SJCRH30 (cell line): ENCODE measurements around the gene CFAP20. TPM values are rescaled to one million over a fixed set of nuclear protein-coding genes. Genes with fewer than 3 reads are reported as not detected.

ENCODE experiments used
- DNase-seq, 2 experiments: peaks; one replicate each; pipeline ENCODE4 v3.0.0-alpha.2; 2015 to 2020
- H3K27ac ChIP-seq: fragments of 250-450 bp; sonication (Bioruptor Pico); 2 replicates; pipeline ENCODE4 v1.5.1; 2020; ENCODE audit warnings: mild to moderate bottlenecking, moderate library complexity
- H3K27me3 ChIP-seq: fragments of 250-450 bp; sonication (Bioruptor Pico); 2 replicates; pipeline ENCODE4 v1.5.1; 2020; ENCODE audit warnings: mild to moderate bottlenecking, moderate library complexity
- H3K36me3 ChIP-seq: fragments of 250-450 bp; sonication (Bioruptor Pico); 2 replicates; pipeline ENCODE4 v1.5.1; 2020; ENCODE audit warnings: mild to moderate bottlenecking, moderate library complexity
- H3K4me1 ChIP-seq: fragments of 250-450 bp; sonication (Bioruptor Pico); 2 replicates; pipeline ENCODE4 v1.5.1; 2020; ENCODE audit warnings: mild to moderate bottlenecking, moderate library complexity
- H3K4me3 ChIP-seq: fragments of 250-450 bp; sonication (Bioruptor Pico); 2 replicates; pipeline ENCODE4 v1.5.1; 2020; ENCODE audit warnings: mild to moderate bottlenecking, moderate library complexity
- H3K9me3 ChIP-seq: fragments of 250-450 bp; sonication (Bioruptor Pico); replicated peaks from 2 replicates; pipeline ENCODE4 v1.5.1; 2020; ENCODE audit warnings: mild to moderate bottlenecking, moderate library complexity
- total RNA-seq: library from RNA; depleted of rRNA; stranded (reverse); fragments of >200 nt; shearing (Covaris generic); gene quantifications from 2 replicates; pipeline ENCODE4 v1.2.3, GENCODE V29; 2014

Gene CFAP20
- total RNA-seq, 1 experiment from 2014 or later = 119 TPM

GRCh38 chr16:58128711-58129096 lies 477 bp downstream of the CFAP20 start:
- peak overlapping the region; percentile 91 for H3K4me3 ChIP-seq
- no peaks in the 10 kb centered on the region for H3K9me3 ChIP-seq
- H3K27ac ChIP-seq = peak overlapping the region; percentile 83
- peaks cover 9% of the 10 kb centered on the region; the same call in 1 of the 2 replicates for H3K4me1 ChIP-seq
- H3K36me3 ChIP-seq = no peaks in the 10 kb centered on the region
- DNase-seq = peak; percentile 61 to 66
- H3K27me3 ChIP-seq = no peaks in the 10 kb centered on the region

DNA sequence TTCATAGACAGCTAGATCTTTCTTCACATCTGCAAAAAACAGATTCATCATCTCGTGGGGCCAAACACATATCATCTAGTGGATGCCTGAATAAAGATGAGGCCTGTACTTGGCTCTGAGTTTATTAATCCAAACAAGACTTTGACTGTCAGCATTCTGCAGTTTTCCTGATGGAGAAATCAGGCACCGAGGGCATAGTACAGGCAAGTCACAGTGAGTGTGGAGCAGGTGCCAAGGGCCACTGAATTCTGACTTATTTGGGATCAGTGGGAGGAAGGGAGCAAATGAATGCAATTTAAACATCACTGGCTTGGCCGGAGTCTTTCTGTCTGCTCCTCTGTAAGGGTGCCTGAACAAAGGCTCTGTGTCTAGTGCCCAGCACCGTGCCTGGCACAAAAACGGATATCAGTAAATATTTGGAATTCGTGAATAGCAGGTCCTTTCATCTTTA lies 975 bp downstream of the CFAP20 start:
- Histone ChIP-seq H3K9me3 (no peaks in the 10 kb centered on the region), H3K36me3 (no peaks in the 10 kb centered on the region), H3K4me1 (peaks cover 9% of the 10 kb centered on the region; the same call in 1 of the 2 replicates), H3K27ac (no peak overlapping the region), H3K27me3 (no peaks in the 10 kb centered on the region), H3K4me3 (peak overlapping the region; percentile 91)
- DNase-seq = peak in 1 of 2 experiments; percentile 26

- Histone ChIP-seq H3K36me3 (no peaks in the 10 kb centered on the region), H3K4me1 (peaks cover 9% of the 10 kb centered on the region; the same call in 1 of the 2 replicates), H3K27ac (no peak overlapping the region), H3K9me3 (no peaks in the 10 kb centered on the region), H3K27me3 (no peaks in the 10 kb centered on the region), H3K4me3 (peak overlapping the region; percentile 91)
- no peak for DNase-seq
Observed at GRCh38 chr16:58127634-58128033, 1.5 kb downstream of the CFAP20 start.

DNA sequence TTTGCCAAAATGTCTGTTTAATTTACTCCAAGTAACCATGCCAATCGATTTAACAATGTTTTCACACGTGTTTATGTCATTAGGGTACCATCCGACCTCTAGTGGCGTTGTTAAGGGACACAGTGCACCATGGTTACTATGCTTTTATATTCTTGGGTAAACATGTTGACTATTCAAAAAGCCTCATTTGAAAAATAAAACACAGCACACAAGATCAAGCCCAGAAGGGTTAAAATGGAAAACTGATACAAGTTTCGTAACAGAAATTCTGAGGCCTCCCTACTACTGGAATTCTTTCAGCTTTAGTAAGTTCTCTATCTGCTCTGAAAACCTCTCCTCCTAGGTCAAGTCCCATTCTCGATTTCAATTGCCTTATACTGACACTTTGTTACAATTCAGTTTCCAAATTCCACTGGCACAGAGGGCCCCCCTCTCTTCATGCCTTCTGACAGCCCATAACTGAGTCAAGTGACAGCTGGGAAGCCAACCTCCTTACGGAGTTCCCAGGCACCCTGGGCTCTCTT lies 2.1 kb downstream of the CFAP20 start:
- no peaks in the 10 kb centered on the region for H3K36me3 ChIP-seq
- H3K27ac ChIP-seq = no peak overlapping the region
- no peaks in the 10 kb centered on the region for H3K27me3 ChIP-seq
- H3K4me1 ChIP-seq = peaks cover 10% of the 10 kb centered on the region
- no peak for DNase-seq
- H3K9me3 ChIP-seq = no peaks in the 10 kb centered on the region
- 0 out of 2 replicates have a peak overlapping the region, but pooled peaks have one; percentile 91 for H3K4me3 ChIP-seq

DNA sequence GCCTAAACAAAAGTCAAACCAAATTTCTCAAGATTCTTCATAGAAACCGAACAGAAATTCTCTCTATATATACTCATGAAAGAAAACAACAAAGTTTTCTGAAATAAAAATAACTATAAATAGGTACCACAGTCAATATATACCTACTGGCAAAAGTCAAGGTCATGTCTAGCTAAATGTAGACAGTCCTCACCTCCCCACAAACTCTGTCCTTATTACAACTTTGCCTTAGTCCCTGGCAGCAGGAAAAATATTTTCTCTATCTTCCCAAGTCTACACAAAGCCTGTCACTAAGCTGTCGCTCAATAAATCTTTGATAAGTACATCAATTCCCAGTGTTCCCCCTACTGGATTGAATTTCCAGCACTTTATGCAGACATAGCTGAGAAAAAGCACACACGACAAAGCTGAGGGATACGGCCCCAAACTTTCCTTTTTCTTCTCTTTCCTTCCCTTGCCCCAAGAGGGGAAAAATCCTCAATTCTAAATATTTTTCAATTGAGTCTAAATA lies 2.7 kb downstream of the CFAP20 start:
- Histone ChIP-seq H3K27ac (no peak overlapping the region), H3K9me3 (no peaks in the 10 kb centered on the region), H3K4me1 (peaks cover 16% of the 10 kb centered on the region), H3K36me3 (no peaks in the 10 kb centered on the region), H3K4me3 (no peak overlapping the region), H3K27me3 (no peaks in the 10 kb centered on the region)
- no peak for DNase-seq

DNA sequence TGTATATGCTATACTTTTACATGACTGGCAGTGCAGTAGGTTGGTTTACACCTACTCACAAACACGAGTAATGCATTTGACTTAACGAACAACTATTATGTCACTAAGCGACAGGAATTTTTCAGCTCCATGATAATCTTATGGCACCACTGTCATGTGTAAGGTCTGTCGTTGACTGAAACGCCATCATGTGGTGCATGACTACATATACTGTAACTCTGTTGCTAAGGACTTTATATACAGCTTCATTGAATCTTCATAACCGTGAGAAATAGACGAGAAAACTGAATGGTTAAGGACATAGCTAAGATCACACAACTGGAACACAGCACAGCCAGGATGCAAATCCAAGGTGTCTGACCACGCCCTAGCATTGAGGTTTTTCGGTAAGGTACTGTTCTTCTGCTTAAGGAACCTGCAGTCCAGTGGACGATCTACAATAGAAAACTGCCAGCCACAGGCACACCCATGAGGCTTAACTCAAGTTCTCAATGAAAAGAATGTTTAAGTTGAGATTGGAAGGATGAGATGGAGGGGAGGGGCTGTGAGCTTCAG lies 3.3 kb downstream of the CFAP20 start:
- Histone ChIP-seq H3K4me1 (peaks cover 22% of the 10 kb centered on the region), H3K27me3 (no peaks in the 10 kb centered on the region), H3K4me3 (no peak overlapping the region), H3K36me3 (no peaks in the 10 kb centered on the region), H3K9me3 (no peaks in the 10 kb centered on the region), H3K27ac (no peak overlapping the region)
- DNase-seq = no peak

- Histone ChIP-seq H3K36me3 (no peaks in the 10 kb centered on the region), H3K9me3 (no peaks in the 10 kb centered on the region), H3K27ac (no peak overlapping the region), H3K4me3 (no peak overlapping the region), H3K4me1 (peaks cover 23% of the 10 kb centered on the region), H3K27me3 (no peaks in the 10 kb centered on the region)
- DNase-seq = no peak
Observed at GRCh38 chr16:58125041-58125440, 4.1 kb downstream of the CFAP20 start.

DNA sequence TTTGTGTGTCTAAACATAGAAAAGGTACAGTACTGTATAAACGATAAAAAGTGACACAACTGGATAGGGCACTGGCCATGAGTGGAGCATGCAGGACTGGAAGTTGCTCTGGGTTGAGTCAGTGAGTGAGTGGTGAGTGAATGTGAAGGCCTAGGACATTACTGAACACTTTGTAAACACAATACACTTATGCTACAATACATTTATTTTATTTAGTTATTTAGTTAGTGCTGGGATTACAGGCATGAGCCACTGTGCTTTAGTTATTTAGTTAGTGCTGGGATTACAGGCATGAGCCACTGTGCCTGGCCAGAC lies 4.6 kb downstream of the CFAP20 start:
- no peak overlapping the region for H3K27ac ChIP-seq
- no peaks in the 10 kb centered on the region for H3K27me3 ChIP-seq
- H3K36me3 ChIP-seq = no peaks in the 10 kb centered on the region
- H3K4me1 ChIP-seq = peaks cover 23% of the 10 kb centered on the region
- no peaks in the 10 kb centered on the region for H3K9me3 ChIP-seq
- H3K4me3 ChIP-seq = no peak overlapping the region
- no peak for DNase-seq

GRCh38 chr16:58123896-58124600 lies 5.1 kb downstream of the CFAP20 start:
- Histone ChIP-seq H3K4me1 (peaks cover 23% of the 10 kb centered on the region), H3K9me3 (no peaks in the 10 kb centered on the region), H3K27me3 (no peaks in the 10 kb centered on the region), H3K36me3 (no peaks in the 10 kb centered on the region), H3K4me3 (no peak overlapping the region), H3K27ac (no peak overlapping the region)
- no peak for DNase-seq

DNA sequence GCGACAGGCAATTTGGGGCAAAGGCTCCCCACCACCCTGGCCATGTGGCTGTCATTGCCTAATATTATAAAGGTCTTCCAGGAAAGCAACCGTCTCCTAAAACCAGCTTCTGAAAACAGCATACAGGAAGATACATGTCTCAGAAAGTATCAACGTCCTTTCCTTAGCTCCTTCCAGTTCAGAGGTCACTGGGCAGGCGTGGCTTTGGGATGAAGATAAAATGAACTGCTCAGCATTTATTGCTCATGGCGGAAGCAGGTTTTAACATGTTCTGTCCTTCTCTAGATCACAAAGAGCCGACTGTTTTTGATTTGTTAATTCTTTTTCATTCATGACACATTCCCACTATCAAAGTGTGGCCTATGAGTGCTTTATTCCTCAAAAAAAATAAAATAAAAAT lies 8.0 kb downstream of the CFAP20 start:
- Histone ChIP-seq H3K27ac (no peak overlapping the region), H3K4me1 (peaks cover 14% of the 10 kb centered on the region), H3K9me3 (no peaks in the 10 kb centered on the region), H3K36me3 (peaks cover 11% of the 10 kb centered on the region), H3K27me3 (no peaks in the 10 kb centered on the region), H3K4me3 (no peak overlapping the region)
- DNase-seq = no peak

DNA sequence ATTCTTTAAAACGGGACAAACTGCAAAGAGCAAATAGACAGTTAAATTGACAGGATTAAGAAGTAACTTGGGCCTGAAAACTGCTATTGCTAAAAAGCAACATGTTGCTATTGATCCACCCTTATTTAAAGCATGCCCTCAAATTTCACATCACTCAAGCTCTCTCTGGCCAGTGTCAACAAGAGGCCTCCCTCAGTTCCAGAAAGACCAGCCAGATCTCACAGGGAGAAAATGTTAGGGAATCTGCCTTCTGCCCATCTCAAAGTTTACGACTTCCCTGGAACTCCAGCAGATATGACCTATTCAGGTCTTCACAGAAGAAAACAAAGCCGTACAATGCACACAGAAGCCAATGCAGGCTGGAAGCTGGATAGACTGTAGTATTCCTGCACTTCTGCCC lies 8.9 kb downstream of the CFAP20 start:
- Histone ChIP-seq H3K27me3 (no peaks in the 10 kb centered on the region), H3K4me3 (no peak overlapping the region), H3K9me3 (no peaks in the 10 kb centered on the region), H3K4me1 (peaks cover 14% of the 10 kb centered on the region), H3K27ac (no peak overlapping the region), H3K36me3 (peaks cover 20% of the 10 kb centered on the region)
- DNase-seq = no peak

DNA sequence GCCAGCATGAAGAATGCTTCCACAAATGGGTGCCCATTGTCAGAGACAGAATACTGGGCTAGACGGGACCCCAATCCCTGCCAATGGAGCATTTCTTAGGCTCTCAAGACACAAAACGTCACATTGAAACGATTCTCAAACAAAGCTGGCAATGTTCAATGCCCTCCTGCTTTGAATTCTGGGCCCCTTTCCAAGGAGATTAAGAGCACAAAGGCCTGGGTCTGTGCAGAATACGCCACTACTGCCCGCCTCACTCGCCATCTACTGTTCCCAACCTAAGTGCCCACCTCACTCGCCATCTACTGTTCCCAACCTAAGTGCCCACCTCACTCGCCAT lies 9.7 kb downstream of the CFAP20 start:
- H3K4me3 ChIP-seq = no peak overlapping the region
- H3K27ac ChIP-seq = no peak overlapping the region
- H3K4me1 ChIP-seq = peaks cover 14% of the 10 kb centered on the region
- peaks cover 27% of the 10 kb centered on the region for H3K36me3 ChIP-seq
- DNase-seq = no peak
- H3K27me3 ChIP-seq = no peaks in the 10 kb centered on the region
- H3K9me3 ChIP-seq = no peaks in the 10 kb centered on the region

DNA sequence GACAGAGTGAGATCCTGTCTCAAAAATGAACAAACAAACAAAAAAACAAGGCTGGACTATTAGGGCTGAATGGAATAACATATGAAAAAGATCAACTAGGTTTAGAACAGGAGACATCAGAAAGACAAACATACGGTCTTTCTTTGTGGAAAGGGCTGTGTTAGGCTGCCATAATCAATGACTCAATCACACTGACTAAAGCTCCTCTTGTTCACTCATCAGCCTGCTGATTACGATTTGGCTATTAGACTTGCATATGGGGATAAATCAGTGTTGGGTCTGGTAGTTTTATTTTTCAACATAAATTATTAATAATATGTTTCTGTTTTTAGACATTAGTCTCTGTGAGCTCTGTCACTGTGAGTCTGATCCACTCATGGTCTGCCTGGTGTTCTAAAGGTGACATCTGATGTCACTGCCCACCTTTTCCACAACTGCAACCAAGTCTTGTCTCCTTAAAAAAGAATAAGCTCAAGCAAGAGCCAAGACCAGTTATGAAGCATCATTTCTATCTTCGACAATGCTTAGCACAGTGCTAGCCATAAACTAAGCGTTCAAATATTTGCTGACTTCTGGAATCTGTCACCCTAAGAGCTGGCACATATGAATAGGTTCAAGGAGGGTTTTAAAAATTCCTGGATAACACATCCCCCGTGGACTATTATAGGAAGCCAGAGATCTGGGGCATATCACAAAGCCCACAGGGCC lies 10.2 kb downstream of the CFAP20 start:
- Histone ChIP-seq H3K27ac (no peak overlapping the region), H3K9me3 (no peaks in the 10 kb centered on the region), H3K27me3 (no peaks in the 10 kb centered on the region), H3K4me3 (no peak overlapping the region), H3K36me3 (peaks cover 32% of the 10 kb centered on the region), H3K4me1 (peaks cover 14% of the 10 kb centered on the region)
- DNase-seq = no peak

DNA sequence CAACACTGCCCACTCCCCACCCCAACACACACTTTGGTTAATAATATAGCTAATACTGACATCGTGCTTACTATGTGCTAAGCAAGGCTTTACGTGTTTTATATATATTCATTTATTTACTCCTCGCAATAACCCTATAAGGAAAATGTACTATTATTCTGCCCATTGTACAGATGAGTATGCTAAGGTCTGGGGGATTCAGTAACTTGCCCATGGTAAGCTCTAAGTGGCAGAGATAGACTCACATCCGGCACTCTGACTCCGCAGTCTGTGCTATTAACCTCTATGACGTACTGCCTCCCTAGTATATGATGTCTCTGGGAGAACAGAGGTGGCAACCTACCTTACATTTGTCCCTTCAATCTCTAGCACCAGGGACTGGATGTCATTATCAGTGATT lies 12.7 kb downstream of the CFAP20 start:
- H3K27me3 ChIP-seq = no peaks in the 10 kb centered on the region
- peaks cover 10% of the 10 kb centered on the region for H3K4me1 ChIP-seq
- H3K4me3 ChIP-seq = no peak overlapping the region
- no peak for DNase-seq
- H3K27ac ChIP-seq = no peak overlapping the region
- peaks cover 47% of the 10 kb centered on the region for H3K36me3 ChIP-seq
- H3K9me3 ChIP-seq = no peaks in the 10 kb centered on the region

- Histone ChIP-seq H3K27me3 (no peaks in the 10 kb centered on the region), H3K36me3 (peaks cover 47% of the 10 kb centered on the region), H3K4me1 (peaks cover 10% of the 10 kb centered on the region), H3K9me3 (no peaks in the 10 kb centered on the region), H3K27ac (no peak overlapping the region), H3K4me3 (no peak overlapping the region)
- no peak for DNase-seq
Observed at GRCh38 chr16:58116081-58116480, 13.1 kb downstream of the CFAP20 start.
